Iris pigment epithelial cell (primary cell): Measurements from ENCODE around the gene GRHL1.
"Not testable (repeated sequence)": the region's sequence is repeated elsewhere in the genome, so short reads cannot be mapped to it uniquely, and the experiment has no call there.

Source experiments
- DNase-seq: peaks from one replicate; pipeline ENCODE4 v3.0.0-alpha.2; 2011; ENCODE audit warnings: low read depth

Gene GRHL1

GRCh38 chr2:9951522-9952285 is at the start of gene GRHL1:
GRHL1 (plus strand) TSS chr2:9951693; CDS start chr2:9951834, 141 bp downstream.
- peak; percentile 90 for DNase-seq

- no peak for DNase-seq
Measured at GRCh38 chr2:9905413-9905812, 46.1 kb upstream of the GRHL1 start.

GRCh38 chr2:9907402-9907801 is 44.1 kb upstream of the GRHL1 start:
- no peak for DNase-seq

- no peak for DNase-seq
Measured at GRCh38 chr2:9908639-9909038, 42.9 kb upstream of the GRHL1 start.

- DNase-seq: peak; percentile 51
Measured at GRCh38 chr2:9909106-9909505, 42.4 kb upstream of the GRHL1 start.

GRCh38 chr2:9910699-9911098 is 40.8 kb upstream of the GRHL1 start:
- no peak for DNase-seq

- DNase-seq: no peak
Measured at GRCh38 chr2:9912468-9912867, 39.0 kb upstream of the GRHL1 start.

GRCh38 chr2:9914384-9915065 is 37.0 kb upstream of the GRHL1 start:
- DNase-seq: peak; percentile 87

GRCh38 chr2:9918275-9918674 is 33.2 kb upstream of the GRHL1 start:
- DNase-seq: peak; percentile 15

- DNase-seq: no peak
Measured at GRCh38 chr2:9919512-9919911, 32.0 kb upstream of the GRHL1 start.

- not testable (repeated sequence) for DNase-seq
Measured at GRCh38 chr2:9927020-9927419, 24.5 kb upstream of the GRHL1 start.

- no peak for DNase-seq
Measured at GRCh38 chr2:9937258-9937657, 14.2 kb upstream of the GRHL1 start.

- no peak for DNase-seq
Measured at GRCh38 chr2:9937968-9938367, 13.5 kb upstream of the GRHL1 start.

- DNase-seq: no peak
Measured at GRCh38 chr2:9939587-9940485, 11.7 kb upstream of the GRHL1 start.

GRCh38 chr2:9941196-9941995 is 10.1 kb upstream of the GRHL1 start:
- peak; percentile 77 for DNase-seq

- DNase-seq: no peak
Measured at GRCh38 chr2:9941996-9942390, 9.5 kb upstream of the GRHL1 start.

- no peak for DNase-seq
Measured at GRCh38 chr2:9944330-9944758, 7.1 kb upstream of the GRHL1 start.

- no peak for DNase-seq
Measured at GRCh38 chr2:9945596-9945995, 5.9 kb upstream of the GRHL1 start.

GRCh38 chr2:9946076-9946475 is 5.4 kb upstream of the GRHL1 start:
- DNase-seq: no peak

- DNase-seq: no peak
Measured at GRCh38 chr2:9946818-9947217, 4.7 kb upstream of the GRHL1 start.

- DNase-seq: no peak
Measured at GRCh38 chr2:9948721-9949120, 2.8 kb upstream of the GRHL1 start.
